Measurements from ENCODE around the gene B3GNT9.

- TF ChIP-seq CTCF (IDR thresholded peaks at IDR 0.05) = no peak
- TF ChIP-seq SIN3A (IDR thresholded peaks at IDR 0.05; ENCODE audit: borderline replicate concordance, insufficient read depth, low read depth, low read length) = no peak
These were observed 30.8 kb downstream of the B3GNT9 start for GRCh38 chr16:67120025-67120424.

All from Panc1 (cell line).